ENCODE results near the gene CDKN1A.

DNA sequence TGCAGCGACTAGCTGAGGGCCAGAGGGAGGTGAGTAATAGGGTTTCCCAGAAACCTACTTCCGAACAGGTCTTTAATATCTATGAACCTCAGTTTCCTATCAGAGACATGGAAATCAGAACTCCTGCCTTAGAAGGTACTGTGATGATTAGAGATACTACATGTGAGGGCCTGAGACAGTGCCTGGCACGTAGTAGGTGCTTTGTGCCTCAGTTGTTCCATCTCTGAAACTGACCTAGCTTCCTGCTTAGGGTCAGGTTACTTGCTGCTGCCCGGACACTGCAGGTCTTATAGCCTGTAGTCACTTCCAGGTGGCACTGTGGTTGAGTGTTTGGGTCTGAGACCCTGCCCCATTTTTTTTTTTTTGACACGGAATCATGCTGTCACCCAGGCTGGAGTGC lies 40.0 kb downstream of the CDKN1A start:
- TF ChIP-seq, protein P1, sequence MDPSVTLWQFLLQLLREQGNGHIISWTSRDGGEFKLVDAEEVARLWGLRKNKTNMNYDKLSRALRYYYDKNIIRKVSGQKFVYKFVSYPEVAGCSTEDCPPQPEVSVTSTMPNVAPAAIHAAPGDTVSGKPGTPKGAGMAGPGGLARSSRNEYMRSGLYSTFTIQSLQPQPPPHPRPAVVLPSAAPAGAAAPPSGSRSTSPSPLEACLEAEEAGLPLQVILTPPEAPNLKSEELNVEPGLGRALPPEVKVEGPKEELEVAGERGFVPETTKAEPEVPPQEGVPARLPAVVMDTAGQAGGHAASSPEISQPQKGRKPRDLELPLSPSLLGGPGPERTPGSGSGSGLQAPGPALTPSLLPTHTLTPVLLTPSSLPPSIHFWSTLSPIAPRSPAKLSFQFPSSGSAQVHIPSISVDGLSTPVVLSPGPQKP (CRISPR knock-in tag; IDR thresholded peaks at IDR 0.05), result no peak
- no peak for TF ChIP-seq PPARD (CRISPR knock-in tag; IDR thresholded peaks at IDR 0.05)
- TF ChIP-seq, protein P2, sequence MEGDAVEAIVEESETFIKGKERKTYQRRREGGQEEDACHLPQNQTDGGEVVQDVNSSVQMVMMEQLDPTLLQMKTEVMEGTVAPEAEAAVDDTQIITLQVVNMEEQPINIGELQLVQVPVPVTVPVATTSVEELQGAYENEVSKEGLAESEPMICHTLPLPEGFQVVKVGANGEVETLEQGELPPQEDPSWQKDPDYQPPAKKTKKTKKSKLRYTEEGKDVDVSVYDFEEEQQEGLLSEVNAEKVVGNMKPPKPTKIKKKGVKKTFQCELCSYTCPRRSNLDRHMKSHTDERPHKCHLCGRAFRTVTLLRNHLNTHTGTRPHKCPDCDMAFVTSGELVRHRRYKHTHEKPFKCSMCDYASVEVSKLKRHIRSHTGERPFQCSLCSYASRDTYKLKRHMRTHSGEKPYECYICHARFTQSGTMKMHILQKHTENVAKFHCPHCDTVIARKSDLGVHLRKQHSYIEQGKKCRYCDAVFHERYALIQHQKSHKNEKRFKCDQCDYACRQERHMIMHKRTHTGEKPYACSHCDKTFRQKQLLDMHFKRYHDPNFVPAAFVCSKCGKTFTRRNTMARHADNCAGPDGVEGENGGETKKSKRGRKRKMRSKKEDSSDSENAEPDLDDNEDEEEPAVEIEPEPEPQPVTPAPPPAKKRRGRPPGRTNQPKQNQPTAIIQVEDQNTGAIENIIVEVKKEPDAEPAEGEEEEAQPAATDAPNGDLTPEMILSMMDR (IDR thresholded peaks at IDR 0.05 in 2 of 3, conservative IDR thresholded peaks at IDR 0.05 in 1 of 3; ENCODE audit: insufficient read depth in 2 of 3, low read depth in 1 of 3, low read length in 3 of 3), result no peak
- TF ChIP-seq CBX3 (IDR thresholded peaks at IDR 0.05; ENCODE audit: borderline replicate concordance in 1 of 2, low read length in 2 of 2), result no peak
- no peak for TF ChIP-seq FOXP1 (CRISPR knock-in tag; IDR thresholded peaks at IDR 0.05)
- TF ChIP-seq POLR2AphosphoS5 (IDR thresholded peaks at IDR 0.05; ENCODE audit: control insufficient read depth, insufficient read depth, low read depth, low read length), result no peak
- no peak for TF ChIP-seq TAF1 (IDR thresholded peaks at IDR 0.05; ENCODE audit: control insufficient read depth, extremely low read depth, insufficient read depth, low read length, severe bottlenecking)
- TF ChIP-seq CCAR2 (IDR thresholded peaks at IDR 0.05; ENCODE audit: low read depth, low read length), result no peak

Data from K562 (cell line).